ENCODE measurements around the gene SLIT1.

The SLIT1 gene

DNA sequence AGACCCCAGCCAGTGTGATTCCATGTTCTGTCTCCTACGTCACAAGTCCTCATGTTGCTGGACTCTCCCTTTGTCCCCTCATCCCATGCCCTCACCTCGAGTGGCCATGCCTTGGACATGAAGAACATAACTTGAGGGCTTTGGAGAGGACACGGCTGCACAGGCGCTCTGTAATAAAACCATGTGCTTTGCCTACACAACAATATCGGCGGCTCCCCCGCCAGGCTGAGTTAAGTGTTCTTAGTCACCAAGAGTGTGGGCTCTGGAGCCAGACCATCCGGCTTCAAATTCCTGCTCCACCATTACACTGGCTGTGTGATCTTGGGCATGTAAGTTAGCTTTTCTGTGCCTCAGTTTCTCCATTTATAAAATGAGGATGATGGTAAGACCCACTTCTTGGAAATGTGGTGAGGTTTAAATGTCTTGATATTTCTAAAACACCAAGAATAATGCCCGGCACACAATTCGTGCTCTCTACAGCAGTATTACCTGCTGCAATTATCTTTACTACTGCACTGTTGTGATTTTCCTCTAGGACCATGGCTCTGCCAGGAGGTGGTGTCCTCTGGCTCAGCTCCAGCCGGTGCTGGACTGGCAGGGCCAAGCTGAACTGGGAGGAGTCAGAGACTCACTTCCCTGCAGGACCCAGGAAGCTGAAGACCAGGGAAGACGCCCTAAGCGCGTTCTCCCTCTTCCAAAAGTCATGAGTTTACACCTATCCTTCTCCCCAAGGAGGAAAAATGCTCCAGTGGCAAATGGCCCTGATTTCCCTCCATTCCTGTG lies 15.7 kb downstream of the SLIT1 start:
- no peak for TF ChIP-seq CTCF (IDR thresholded peaks at IDR 0.05; ENCODE audit: low read depth, low read length, missing control alignments)
- DNase-seq: no peak
- Histone ChIP-seq H3K4me3 (ENCODE audit: low read depth, low read length) (no peak overlapping the region), H3K27me3 (replicated peaks) (peaks cover 2% of the 10 kb centered on the region), H3K27ac (no peak overlapping the region), H3K36me3 (replicated peaks) (no peaks in the 10 kb centered on the region)
- in situ Hi-C loops (cut with HindIII; ENCODE audit: low pct_ligation_motif_present, low sequenced_read_pairs): no loop called here

DNA sequence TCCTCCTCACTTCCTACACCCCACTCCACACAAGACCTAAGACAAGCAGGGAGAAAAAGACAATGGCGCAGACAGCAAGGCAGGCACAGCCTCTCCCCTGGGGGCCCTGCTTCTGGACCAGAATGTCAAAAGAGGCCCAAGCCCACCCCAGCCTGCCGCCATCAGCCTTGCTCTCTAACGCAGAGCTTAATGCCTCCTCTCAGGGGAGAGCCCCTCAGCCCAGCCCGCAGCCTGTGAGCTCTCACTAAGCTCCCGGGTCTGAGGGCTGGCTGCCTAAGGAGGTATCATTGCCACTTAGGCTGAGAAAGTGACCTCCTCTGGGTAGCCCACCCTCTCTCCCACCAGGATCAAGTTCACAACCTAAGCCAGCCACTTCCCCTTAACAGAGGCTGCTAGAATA lies 16.7 kb downstream of the SLIT1 start:
- peaks cover 2% of the 10 kb centered on the region for H3K27me3 ChIP-seq (replicated peaks)

DNA sequence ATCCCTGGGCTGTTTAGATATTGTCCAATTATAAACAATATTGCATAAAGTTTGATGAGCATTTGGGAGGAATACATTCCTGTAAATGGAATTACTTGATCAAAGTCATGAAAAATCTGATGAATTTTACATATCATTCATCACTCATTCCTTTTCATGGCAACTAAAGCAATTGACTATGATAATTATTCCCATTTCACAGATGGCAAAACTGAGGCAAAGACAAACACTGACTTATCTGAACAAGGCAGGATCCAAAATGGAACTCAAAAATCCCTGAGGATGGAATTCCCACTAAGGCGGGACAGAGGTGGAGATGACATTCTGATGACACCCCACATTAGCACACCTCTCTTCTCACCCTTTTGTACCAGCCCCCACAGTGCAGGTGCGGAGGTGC lies 17.1 kb downstream of the SLIT1 start:
- H3K27me3 ChIP-seq (replicated peaks): peaks cover 2% of the 10 kb centered on the region
- no peak for TF ChIP-seq CTCF (IDR thresholded peaks at IDR 0.05; ENCODE audit: low read depth, low read length, missing control alignments)
- no peak overlapping the region for H3K27ac ChIP-seq
- in situ Hi-C loops (cut with HindIII; ENCODE audit: low pct_ligation_motif_present, low sequenced_read_pairs): no loop called here
- H3K4me3 ChIP-seq (ENCODE audit: low read depth, low read length): no peak overlapping the region
- DNase-seq: no peak
- H3K36me3 ChIP-seq (replicated peaks): no peaks in the 10 kb centered on the region

More for the DNA sequence above, 16.7 kb downstream of the SLIT1 start:
- no peak overlapping the region for H3K4me3 ChIP-seq (ENCODE audit: low read depth, low read length)
- no peak for DNase-seq
- in situ Hi-C loops (cut with HindIII; ENCODE audit: low pct_ligation_motif_present, low sequenced_read_pairs): no loop called here
- H3K27ac ChIP-seq: no peak overlapping the region
- TF ChIP-seq CTCF (IDR thresholded peaks at IDR 0.05; ENCODE audit: low read depth, low read length, missing control alignments): no peak
- H3K36me3 ChIP-seq (replicated peaks): no peaks in the 10 kb centered on the region

DNA sequence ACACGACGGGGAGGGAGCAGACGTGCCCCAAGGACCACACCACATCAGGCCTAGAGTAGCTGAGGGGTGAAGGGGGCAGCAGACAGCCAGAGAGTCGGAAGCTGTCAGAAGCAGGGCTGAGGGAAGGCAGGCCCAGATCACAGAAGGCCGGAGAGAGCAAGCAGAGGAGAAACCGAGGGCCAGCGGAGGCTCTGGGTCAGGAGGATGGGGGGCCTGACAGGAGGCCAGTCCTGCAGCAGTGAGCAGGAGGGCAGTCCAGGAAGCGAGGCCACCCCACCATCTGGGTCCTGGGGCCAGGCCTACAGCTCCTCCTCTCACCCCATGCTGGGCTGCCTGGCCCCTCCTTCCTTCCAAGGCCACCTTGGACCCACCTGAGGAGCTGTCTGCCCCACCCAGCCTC lies 20.3 kb downstream of the SLIT1 start:
- no peak for TF ChIP-seq CTCF (IDR thresholded peaks at IDR 0.05; ENCODE audit: low read depth, low read length, missing control alignments)
- H3K27ac ChIP-seq: no peak overlapping the region
- H3K4me3 ChIP-seq (ENCODE audit: low read depth, low read length): no peak overlapping the region
- no peaks in the 10 kb centered on the region for H3K27me3 ChIP-seq (replicated peaks)
- DNase-seq: no peak
- no peaks in the 10 kb centered on the region for H3K36me3 ChIP-seq (replicated peaks)
- in situ Hi-C loops (cut with HindIII; ENCODE audit: low pct_ligation_motif_present, low sequenced_read_pairs): no loop called here

- no peak for DNase-seq
- Histone ChIP-seq H3K36me3 (replicated peaks) (no peaks in the 10 kb centered on the region), H3K4me3 (ENCODE audit: low read depth, low read length) (no peak overlapping the region), H3K27me3 (replicated peaks) (no peaks in the 10 kb centered on the region), H3K27ac (no peak overlapping the region)
- in situ Hi-C loops (cut with HindIII; ENCODE audit: low pct_ligation_motif_present, low sequenced_read_pairs): no loop called here
- TF ChIP-seq CTCF (IDR thresholded peaks at IDR 0.05; ENCODE audit: low read depth, low read length, missing control alignments): no peak
Measured at GRCh38 chr10:97163781-97164501, 21.8 kb downstream of the SLIT1 start.

Measured in brain microvascular endothelial cell (primary cell).